Left renal cortex interstitium (tissue), 4 donors: ENCODE measurements around the gene PAX8. TPM values are rescaled to one million over a fixed set of nuclear protein-coding genes. Genes with fewer than 3 reads are reported as not detected.

Source experiments
- DNase-seq, 4 donors: peaks; one replicate each; pipeline ENCODE4 v3.0.0-alpha.2; 2013; ENCODE audit warnings: low read depth in 4 of 4, low spot score in 2 of 4, missing footprints in 1 of 4
- polyA plus RNA-seq, 4 donors: library from polyadenylated mRNA; unstranded; fragments of 120-200 nt; gene quantifications; one replicate each; pipeline ENCODE4 v1.2.1, GENCODE V29; 2013; ENCODE audit not compliant: insufficient read length in 4 of 4

The PAX8 gene
- polyA plus RNA-seq, 4 donors, result 202 to 593 (median 403) TPM

- DNase-seq, result no peak
These were observed 103.6 kb downstream of the PAX8 start for GRCh38 chr2:113175042-113175628.

GRCh38 chr2:113174376-113174750, 104.4 kb downstream of the PAX8 start:
- DNase-seq, result no peak

GRCh38 chr2:113173542-113174375, 105.0 kb downstream of the PAX8 start, which contains the start of gene PSD4:
Gene PSD4 (plus strand): TSS chr2:113173971. CDS start chr2:113182457, 8,486 bp downstream.
- no peak for DNase-seq

GRCh38 chr2:113172721-113173541, 105.8 kb downstream of the PAX8 start:
- no peak for DNase-seq

GRCh38 chr2:113171334-113172075, 107.2 kb downstream of the PAX8 start:
- DNase-seq, result no peak

GRCh38 chr2:113169586-113169985, 109.1 kb downstream of the PAX8 start:
- no peak for DNase-seq

- no peak for DNase-seq
These were observed 109.7 kb downstream of the PAX8 start for GRCh38 chr2:113169002-113169530.

GRCh38 chr2:113167962-113168340, 110.8 kb downstream of the PAX8 start:
- DNase-seq, result no peak

- DNase-seq, result no peak
These were observed 111.4 kb downstream of the PAX8 start for GRCh38 chr2:113167115-113167932.

- DNase-seq, result no peak
These were observed 112.5 kb downstream of the PAX8 start for GRCh38 chr2:113166187-113166645.

Other genes with a start within 250 kb of the PAX8 start
- gene IL36B, start 226.1 kb downstream of the PAX8 start, polyA plus RNA-seq, result not detected
- not detected for gene IL36RN, start 219.7 kb downstream of the PAX8 start, polyA plus RNA-seq
- gene IL1F10, start 211.0 kb downstream of the PAX8 start, polyA plus RNA-seq, result not detected
- gene IL1RN, start 151.3 kb downstream of the PAX8 start, polyA plus RNA-seq, result 1 to 10 TPM in 3 of 4 donors, under 1 TPM in 1; 0.83 to 5.1 (median 3.1) TPM
- 10 to 100 TPM in 3 of 4 donors, 1 to 10 TPM in 1; 9.1 to 17.1 (median 10.7) TPM for gene PSD4, start 105.0 kb downstream of the PAX8 start, polyA plus RNA-seq
- 10 to 100 TPM; 51.4 to 66.3 (median 53.8) TPM for gene ZNG1B, start 158.8 kb upstream of the PAX8 start, polyA plus RNA-seq
- under 1 TPM; 0.20 to 0.56 (median 0.35) TPM for gene FOXD4L1, start 219.7 kb upstream of the PAX8 start, polyA plus RNA-seq